ENCODE data around the gene GRID1. TPM values are rescaled to one million over a fixed set of nuclear protein-coding genes. Genes with fewer than 3 reads are reported as not detected.
"Not testable (repeated sequence)": the region's sequence is repeated elsewhere in the genome, so short reads cannot be mapped to it uniquely, and the experiment has no call there.

GRID1 gene
- total RNA-seq, 2 donors from 2014 or later = 0.52 to 0.59 TPM

DNA sequence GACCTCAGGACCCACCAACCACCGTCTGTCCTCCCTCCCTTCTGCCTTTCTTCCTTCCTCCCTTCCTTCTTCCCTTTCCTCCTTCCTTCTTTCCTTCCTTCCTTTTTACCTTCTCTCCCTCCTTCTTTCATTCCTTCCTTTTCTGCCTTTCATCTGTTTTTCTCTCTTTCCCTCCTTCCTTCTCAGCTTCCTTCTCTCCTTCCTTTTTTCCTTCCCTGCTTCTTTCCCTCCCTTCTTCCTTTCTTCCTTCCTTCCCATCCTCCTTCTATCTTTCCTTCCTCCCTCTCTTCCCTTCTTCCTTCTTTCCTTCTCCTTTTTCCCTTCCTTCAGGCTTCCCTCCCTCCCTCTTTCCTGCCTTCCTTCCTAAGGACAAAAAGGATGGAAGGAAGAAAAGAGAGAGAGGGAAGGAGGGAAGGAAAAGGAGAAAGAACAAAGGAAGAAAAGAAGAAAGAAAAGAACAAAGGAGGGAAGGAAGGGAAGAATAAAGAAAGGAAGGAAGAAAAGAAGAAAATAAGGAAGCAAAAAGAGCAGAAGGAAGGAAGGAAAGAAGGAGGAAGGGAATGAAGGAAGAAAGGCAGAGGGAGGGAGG, 405.0 kb downstream of the GRID1 start:
- ATAC-seq = no peak
- intact Hi-C loops (cut with DNase I) = no loop called here

DNA sequence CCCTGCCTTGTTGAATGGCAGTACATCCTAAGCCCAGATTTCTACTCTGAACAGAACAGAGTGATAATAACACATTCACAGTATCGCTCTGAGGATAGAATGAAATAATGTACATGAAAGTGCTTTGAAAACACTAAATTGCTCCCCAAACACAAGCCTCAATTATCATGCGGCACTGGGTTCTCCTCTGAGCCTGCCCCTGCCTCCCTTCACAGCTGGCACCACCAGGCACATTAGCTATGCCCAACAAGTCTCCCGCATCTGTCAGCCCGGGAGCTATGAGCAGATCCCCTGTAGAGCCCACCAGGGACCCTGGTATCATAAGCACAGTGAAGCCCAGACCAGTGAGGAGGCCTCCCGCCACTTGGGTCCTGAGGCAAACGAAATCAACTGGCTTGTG, 405.5 kb downstream of the GRID1 start:
- ATAC-seq (no peak), DNase-seq (no peak)
- intact Hi-C loops (cut with DNase I) = no loop called here

More for the DNA sequence above, 405.0 kb downstream of the GRID1 start:
- no peak for DNase-seq

DNA sequence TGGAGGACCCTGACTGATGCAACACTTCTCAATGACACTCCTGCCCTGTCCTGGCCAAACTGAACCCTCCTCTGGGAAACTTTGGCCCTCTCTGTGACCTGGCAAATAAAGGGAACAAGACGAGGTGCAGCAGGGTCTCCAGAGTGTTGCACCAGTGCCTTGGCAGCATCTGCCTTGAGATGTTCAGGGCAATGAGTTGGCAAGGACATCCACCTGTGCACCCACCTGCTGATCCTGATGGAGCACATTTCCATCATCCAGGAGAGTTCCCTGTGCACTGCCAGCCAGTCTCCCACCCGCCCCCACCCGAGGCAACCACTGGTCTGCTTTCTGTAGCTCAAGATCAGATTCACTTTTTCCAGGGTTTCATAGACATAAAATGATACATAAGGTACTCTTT, 407.4 kb downstream of the GRID1 start:
- DNase-seq (no peak), ATAC-seq (no peak)
- intact Hi-C loops (cut with DNase I) = no loop called here

DNA sequence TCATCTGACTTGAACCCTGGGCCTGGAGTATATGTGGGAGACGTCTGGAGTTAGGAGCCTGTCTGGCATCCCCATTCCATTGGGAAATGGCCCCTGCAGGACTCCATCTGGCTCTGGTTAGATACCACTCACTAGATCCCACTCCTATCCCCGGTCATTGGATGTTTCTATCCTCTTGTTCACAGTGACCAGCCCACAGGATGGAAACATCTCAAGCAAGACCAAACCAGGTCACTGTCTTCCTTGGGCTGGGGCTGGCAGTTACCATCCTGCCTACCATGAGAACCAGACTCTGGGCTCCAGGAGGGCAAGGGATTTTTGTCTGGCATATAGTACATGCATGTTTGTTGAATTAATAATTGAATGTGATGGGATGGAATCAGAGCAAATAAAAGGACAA, 415.7 kb downstream of the GRID1 start:
- no peak for ATAC-seq
- no peak for DNase-seq
- intact Hi-C loops (cut with DNase I) = no loop called here

DNA sequence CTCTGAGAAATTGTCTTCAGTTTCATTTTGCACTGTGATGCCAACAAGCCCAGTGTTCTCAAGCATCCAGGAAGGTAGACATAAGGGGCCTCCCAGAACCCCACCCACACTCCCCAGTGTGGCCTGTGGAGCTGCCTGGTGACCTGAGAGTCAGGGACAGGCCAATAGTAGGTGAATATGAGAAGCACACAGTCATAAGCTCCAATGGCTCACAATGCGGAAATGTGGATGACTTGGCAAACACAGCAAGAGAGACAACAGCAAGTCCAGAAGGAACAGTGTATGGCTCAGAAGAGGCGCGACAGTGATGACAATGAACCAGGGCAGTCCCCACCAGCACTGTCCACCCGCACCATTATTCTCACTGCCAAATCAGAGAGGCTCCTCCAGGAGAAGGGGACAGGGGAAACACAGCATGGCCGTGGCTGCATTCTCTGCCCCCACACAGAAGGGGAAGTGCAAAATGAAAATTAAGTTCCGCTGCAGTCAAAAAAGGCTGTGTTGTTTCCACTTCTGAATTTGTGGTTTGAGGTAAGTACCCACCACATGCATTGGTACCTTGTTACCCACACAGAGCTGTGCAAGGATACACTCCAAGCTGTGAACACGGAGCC, 419.8 kb downstream of the GRID1 start:
- ATAC-seq = no peak
- intact Hi-C loops (cut with DNase I) = no loop called here
- no peak for DNase-seq

DNA sequence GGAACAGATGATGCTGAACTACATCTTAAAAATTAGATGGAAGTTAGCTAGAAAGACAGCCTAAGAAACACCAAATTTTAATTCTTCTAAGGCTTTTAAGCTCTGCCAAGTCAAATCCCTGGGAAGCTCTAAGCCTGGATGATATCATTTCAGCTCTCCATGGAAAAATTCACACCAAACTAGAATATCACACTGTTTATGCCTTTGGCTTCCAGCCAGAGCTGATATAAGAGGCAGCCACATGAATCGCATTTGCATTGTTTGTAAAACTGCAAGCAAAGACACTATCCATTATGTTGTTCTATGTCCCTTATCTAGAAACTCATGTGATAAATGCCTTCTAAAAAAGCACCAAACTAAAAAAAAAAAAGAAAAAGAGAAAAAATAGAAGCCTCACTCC, 430.4 kb downstream of the GRID1 start:
- no peak for DNase-seq
- no peak for ATAC-seq
- intact Hi-C loops (cut with DNase I) = no loop called here

DNA sequence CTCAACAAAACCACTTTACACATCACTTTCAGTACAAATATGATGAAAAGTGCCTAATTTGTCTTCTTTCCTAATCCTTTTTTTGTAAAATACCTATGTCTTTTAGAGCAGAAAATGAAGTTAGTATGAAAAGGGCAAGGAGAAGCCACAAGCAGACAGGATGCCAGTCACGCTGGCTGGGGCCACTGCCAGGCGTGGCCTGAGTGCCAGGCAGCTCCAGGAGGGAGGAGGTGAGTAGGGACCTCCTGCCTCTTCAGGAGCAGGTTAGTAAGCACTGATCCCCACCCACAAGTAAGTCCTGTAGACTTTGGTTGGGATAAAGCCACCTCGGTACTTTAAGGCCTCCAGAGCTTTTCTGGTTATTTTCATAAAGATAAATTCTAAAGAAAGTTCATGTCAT, 432.0 kb downstream of the GRID1 start:
- no peak for ATAC-seq
- intact Hi-C loops (cut with DNase I) = no loop called here
- DNase-seq = no peak

DNA sequence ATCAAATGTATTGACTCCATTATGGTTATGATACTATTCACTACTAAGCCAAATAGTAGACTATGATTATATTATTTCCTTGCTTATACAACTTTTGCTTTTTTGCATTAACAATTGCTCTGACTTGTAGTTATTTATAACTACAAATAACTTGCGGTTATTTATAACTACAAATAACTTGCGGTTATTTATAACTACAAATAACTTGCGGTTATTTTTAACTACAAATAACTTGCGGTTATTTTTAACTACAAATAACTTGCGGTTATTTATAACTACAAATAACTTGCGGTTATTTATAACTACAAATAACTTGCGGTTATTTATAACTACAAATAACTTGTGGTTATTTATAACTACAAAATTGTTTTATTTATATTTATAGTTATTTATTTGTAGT, 436.6 kb downstream of the GRID1 start:
- ATAC-seq; DNase-seq; intact Hi-C loops (cut with DNase I): not testable (repeated sequence)

DNA sequence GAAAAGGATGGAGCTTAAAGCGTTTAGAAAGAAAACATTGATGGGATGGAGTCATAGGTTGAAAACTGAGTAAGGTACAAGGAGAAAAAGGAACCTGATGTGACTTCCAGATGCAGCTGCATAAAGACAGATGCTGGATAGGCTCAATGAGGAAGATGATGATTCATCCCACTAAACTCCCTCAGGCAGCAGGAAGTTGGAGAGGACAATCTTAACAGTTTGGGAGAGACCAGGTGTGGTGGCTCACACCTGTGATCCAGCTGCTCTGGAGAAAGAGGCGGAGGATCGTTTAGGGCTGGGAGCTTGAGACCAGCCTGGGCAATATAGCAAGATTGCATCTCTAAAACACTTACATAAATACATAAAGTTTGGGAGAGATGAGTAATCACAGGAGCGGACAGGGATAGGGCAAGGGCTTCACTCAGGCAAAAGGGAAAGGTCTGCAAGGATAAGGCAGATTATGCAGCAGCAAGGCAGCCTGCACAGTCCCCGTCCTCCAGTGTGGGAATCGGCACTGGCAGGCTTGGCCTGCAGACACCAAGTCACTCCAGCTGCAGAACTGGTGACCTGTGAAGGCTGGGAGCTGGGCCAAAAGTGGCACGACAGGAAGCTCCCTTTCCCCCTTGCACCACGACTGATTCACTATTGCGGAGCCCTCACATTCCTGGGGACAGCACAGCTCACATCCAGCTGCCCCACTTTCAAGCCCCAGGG, 438.5 kb downstream of the GRID1 start:
- intact Hi-C loops (cut with DNase I) = no loop called here
- peak; percentile 34 to 43 for ATAC-seq
- peak; percentile 25 for DNase-seq

DNA sequence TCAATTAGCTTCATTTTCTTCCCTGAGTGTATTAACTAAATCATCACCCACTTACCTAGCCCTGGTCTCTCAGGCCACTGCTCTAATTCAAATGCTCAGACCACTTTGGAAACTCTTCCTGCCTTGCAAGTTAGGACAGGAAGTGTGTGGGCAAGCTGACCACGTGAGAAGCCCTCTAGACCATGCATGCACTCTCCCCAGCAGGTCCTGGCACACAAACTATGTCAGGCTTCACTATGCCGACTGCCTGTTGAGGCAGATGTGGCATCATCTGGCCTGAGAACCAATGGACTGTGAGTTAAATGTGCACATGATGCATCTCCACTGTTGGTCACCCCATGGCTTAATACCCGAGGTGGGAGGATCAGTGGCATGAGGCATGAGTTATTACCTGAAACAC, 439.6 kb downstream of the GRID1 start:
- ATAC-seq = no peak
- intact Hi-C loops (cut with DNase I) = no loop called here

DNA sequence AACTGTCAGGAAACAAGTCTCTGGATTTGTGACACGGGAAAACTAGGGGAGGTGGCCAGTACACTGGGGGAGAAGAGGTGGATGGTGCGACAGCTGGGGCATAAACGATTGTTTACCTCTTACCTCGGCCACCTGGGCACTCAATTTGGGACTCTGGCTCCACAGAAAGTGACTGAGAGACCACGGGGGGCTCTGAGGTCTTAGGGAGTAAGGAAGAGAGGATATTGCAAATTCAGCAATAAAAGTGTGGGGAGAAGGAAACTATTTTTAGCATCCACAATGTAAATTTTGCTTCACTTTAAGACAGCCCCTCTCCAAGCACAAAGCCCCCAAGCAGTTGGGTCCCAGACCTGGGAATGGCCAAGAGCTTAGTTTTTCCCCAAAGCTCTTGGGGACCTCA, 440.5 kb downstream of the GRID1 start:
- intact Hi-C loops (cut with DNase I) = no loop called here
- DNase-seq = no peak
- ATAC-seq = no peak

More for the DNA sequence above, 439.6 kb downstream of the GRID1 start:
- no peak for DNase-seq

DNA sequence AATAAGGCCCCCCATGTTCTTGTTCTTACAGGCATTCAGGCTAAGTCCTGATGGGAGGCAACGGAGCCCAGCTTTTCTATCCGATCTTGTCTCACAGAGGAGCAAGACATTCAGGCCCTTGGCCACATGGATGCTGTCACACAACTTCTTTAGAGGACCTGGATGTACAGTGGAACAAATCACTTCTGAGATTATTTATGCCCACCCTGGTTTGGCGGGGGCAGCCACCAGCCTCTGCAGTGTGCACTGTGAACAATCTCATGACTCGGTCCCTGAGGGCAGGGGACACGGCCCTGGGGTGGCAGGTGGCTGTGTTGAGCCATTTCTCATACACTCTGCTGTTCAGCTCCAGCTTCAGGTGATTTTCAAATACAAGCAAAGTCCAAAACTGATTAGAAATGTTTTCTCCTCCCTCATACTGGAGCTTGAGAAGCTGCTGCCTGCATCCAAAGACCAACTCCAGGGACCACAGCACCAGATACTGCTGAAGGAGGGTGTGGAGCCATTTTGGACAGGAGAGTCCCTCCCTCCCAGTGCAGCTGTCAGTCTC, 441.3 kb downstream of the GRID1 start:
- intact Hi-C loops (cut with DNase I) = no loop called here
- ATAC-seq (no peak), DNase-seq (no peak)

DNA sequence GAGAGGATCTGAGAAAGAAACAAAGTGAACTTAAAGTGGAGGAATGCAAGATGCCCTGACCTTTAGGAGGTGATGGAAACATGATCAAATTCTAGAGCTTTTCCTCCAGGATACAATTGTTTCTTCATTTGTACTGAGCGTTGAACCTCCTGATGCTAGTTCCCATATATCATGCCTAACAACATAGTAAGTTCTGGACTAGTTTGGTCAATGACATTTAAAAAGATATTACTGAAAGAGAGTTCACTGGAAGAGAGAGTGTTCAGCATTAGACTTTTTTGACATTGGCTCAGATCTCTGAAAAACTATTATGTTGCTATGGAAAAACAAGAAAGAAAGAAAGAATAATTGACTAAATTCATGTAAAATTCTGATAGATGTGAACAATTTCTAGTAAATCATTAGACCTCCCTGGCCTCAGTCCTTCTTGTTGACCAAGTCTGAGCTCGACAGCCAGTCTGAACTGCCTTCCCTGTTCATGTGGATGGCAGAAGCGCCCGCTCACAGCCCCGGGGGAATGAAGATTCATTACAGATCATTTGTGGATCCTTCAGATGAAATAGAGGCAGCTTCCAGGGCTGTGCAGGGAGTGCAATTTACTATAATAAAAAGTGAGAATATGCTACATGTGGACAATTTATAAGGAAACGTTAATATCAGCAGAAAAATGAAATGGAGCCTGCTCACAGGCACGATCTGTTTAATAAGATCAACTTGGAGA, 442.1 kb downstream of the GRID1 start:
- no peak for ATAC-seq
- DNase-seq = no peak
- intact Hi-C loops (cut with DNase I) = no loop called here

DNA sequence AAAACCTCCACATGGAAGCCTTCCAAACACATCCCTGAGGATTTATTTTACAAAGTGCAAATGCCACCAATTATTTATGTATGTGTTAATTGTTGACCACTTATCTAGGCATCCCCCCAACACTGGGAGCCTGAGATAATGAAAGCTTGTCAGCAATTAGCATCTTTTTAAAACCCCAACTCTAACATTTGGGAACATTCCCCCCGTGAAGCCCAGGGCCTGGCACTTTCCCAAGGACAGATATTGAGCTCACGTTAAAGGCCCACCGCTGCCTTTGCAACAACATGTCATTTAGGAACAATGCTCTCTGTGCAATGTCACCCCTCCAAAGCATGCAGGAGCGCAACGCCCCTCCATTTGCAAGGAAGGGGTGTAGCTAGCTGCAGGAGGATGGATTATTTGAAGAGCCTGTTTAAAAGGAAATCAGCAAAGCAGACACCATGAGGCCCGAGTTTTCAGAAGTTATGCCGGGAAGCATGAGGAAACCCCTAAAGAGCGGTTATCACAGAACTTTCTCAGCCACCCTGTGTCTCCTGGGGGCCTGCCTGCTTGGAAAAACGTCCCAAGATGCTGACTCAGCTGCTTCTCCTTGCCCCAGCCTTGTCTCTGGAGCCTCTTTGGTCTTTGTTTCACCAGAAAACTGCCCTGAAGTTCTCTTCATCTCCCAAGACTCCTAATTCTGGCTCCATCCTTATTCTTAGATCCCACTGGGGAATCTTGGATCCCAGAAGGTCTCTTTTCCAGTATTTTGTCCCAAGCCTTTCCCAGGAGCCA, 444.1 kb downstream of the GRID1 start:
- intact Hi-C loops (cut with DNase I) = no loop called here
- ATAC-seq (no peak), DNase-seq (no peak)

DNA sequence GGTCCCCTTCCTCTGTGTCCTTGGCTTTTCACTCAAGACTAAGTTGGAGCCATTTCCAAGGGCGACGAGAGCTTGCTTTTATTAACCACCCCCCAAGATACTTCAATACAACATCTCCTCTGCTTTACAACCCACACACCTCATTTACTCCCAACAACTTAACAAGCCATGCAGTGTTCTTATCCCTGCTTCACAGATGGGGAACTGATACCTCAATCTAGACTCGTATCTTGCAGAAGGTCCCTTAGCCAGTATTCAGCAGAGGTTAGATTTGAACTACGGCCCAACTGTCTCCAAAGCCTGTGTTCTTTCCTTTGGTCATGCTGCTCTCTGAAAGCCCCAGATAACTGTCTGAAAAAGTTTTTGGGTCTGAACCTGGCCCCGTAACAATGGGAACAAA, 444.8 kb downstream of the GRID1 start:
- intact Hi-C loops (cut with DNase I) = no loop called here
- no peak for DNase-seq
- no peak for ATAC-seq

DNA sequence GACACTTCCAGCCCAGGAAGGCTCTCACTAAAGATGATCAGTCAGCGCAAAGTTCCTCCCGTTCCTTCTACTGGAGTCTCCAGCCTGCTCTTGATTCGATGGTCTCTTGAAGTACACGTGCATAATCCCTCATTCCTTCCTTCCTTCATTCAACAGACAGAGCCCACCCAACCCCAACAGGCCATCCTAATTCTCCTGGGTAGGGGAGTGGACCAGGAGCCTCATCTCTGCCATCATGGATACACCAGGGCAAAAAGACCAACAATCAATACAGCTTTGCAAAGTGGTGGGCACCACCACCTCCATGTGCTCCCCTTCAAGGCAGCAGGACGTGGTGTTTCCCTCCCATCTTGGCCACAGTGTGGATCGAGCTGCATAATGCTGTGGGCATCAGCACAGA, 446.3 kb downstream of the GRID1 start:
- intact Hi-C loops (cut with DNase I) = no loop called here
- ATAC-seq (no peak), DNase-seq (no peak)

DNA sequence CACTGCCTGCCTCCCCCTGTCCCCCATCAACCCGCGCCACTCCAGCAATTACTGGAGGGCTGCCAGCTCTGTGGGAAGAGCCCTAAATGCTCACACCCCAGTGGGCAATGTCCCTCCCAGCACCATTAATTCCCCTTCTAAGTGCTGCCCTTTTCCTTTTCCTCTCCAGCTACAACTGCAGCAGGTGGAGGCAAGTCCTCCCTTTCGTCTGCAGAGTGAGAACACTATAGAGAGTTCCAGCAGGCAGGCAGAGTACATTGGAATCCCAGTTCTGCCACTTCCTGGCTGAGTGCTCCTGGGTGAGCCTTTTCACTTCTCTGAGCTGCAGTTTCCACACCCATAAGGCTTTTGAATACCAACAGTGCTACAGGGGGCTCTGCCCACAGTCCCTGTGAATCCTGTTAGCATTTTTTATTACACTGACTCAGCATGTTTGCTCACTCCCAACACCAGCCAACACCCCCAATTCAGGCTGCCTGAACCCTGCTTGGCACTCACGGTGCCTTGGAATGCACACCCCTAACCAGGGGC, 447.0 kb downstream of the GRID1 start:
- DNase-seq = no peak
- intact Hi-C loops (cut with DNase I) = no loop called here
- ATAC-seq = no peak

DNA sequence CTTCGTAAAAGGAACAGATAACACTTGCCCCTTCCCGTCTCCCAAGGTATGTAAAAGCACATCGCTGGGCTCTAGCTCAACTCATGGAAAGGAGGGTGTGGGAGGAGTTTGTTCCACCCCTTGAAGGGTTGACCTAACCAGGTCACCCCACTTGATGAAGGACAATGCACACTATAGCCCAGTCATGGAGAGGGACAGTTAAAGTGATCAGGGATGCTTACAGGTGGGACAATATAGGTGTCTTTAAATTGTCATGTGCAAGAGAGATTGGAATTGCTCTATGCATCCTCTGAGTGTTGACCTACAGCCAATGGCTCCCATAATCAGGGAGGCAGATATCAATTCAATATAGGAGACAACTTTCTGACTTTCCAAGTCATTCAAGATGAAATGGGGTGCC, 448.2 kb downstream of the GRID1 start:
- intact Hi-C loops (cut with DNase I) = no loop called here
- ATAC-seq (no peak), DNase-seq (no peak)

DNA sequence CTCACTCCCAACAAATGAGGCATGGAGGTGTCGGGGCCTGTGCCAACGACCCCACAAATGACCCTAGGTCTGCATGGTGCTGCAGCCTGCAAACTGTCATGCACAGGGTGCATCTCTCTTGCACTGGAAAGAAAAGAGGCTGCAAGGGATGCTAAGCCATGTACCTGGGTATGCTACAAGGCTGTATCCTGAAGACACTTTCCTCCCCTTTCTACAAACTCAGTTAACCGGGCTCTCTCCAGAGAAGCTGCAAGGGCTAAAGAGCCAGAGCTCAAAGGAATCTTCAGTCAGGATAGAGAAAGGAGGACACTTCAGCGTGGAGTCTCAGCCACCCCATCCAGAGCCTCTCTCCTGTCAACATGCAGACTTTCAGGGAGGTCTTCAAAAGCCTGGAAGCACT, 449.0 kb downstream of the GRID1 start:
- DNase-seq (no peak), ATAC-seq (no peak)
- intact Hi-C loops (cut with DNase I) = no loop called here

All from left cardiac atrium (tissue), 4 donors.